HG03342 (cell line): ENCODE data around the gene NEB.
A peak's percentile ranks its signal among the peaks of the same experiment; 100 is the strongest.
"Not testable (repeated sequence)": the region's sequence is repeated elsewhere in the genome, so short reads cannot be mapped to it uniquely, and the experiment has no call there.

ENCODE experiments used
- ATAC-seq: cut with Tn5 transposase; IDR thresholded peaks from one replicate; pipeline ENCODE4 v1.9.1; 2021; ENCODE audit warnings: mild to moderate bottlenecking, moderate library complexity; ENCODE audit not compliant: unreplicated experiment

NEB gene

DNA sequence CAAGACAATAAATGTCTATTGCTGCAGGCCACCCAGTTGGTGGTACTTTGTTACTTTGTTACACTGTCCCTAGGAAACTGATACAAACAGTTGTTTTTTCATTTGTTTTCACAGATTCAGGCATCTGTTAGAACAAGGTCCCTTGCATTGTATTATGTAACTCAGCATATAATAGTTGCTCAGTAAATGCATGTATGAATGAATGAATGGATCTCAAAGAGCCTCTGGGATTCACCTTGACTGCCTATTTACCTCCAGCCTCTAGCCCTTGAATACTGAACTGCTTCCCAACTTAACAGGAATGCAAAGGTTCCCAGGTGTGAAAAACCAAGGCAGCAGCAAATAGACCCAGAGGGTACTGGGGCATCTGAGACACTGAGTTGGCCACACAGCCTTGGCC lies 27.4 kb upstream of the NEB start:
- ATAC-seq = no peak

DNA sequence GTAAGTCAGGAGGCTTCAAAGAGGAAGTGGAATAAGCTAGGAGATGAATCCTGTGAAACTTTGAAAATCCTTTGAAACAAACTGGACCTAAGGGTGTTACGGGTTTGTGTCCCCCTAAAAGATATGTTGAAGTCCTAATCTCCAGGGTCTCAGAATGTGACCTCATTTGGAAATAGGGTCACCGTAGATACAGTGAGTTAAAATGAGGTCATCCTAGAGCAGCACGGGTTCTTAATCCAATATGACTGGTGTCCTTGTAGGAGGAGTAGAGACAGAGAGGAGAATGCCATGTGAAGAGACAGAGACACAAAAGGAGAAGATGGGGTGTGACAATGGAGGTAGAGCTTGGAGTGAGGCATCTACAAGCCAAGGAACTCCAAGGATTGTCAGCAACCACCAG lies 26.9 kb upstream of the NEB start:
- no peak for ATAC-seq

DNA sequence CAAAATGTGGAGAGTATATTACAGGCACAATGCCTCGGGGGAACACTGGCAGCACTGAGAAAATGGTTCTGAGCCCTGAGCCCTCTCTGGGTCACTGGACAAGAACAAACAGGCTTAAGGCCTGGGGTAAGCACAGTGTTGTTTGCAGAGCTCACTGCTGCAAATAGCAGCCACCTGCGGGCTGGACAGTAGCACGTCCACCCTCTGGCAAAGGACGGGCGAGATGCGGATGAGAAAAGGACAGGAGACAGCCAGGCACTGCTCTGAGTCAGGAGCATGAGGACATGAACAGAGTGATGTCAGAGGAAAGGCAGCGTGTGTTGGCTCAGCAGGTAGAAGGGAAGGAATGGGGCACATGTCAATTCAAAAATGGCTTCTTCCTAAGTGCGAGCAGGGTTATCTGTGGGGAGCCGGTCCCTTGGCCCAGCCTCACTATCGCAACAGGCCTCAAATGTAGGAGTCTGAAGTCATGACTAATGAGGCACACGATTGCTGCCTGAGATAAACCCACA lies 25.9 kb upstream of the NEB start:
- no peak for ATAC-seq

DNA sequence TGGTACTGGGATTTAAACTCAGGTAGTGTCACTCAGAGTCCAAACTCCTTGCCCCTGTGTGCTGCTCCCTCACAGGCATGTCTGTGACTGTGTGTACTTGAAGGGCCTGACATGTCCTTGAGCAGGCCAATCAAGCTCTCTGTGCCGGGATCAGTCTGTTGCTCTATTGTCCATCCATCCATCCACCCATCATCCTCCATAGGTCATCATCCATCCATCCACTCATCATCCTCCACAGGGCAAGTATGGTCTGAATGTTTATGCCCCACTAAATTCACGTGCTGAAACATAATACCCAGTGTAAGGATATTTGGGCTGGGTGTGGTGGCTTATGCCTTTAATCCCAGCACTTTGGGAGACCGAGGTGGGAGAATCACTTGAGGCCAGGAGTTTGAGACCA lies 24.5 kb upstream of the NEB start:
- no peak for ATAC-seq

DNA sequence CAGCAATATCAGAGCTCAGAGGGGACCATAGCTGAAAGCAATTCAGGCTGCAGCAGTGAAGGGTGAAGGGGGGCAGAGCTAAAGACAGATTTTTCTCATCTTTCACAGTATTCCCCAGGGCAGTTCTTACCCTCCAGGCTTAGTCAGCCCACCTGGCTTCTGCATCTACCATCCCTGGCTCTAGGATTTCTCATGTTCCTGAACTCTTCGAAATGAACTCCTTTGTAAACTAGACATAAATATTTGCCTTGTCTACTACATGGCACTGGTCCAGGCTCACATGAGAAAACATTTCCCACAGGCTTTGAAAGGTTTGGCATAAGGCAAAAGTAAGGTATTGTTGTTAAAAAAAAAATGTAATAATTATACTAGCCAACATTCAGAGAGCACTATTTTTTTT lies 23.6 kb upstream of the NEB start:
- no peak for ATAC-seq

DNA sequence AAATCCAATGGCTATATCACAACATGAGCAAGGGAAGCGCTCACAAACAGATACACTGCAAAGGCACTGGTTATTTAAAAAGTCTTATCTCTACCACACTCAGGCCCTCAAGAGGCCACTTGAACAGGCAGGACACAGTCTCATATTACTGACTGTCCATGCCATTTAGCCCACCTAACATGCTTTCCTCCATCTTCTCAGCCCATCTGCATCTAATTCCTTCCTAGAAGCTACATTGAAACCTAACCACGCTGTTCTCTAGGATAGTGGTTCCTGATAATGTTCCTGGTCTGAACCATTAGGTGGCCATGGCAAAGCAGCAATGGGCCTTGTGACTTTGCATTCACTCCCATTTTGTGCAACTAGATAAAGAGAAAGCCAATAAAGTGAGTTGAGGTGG lies 22.5 kb upstream of the NEB start:
- no peak for ATAC-seq

DNA sequence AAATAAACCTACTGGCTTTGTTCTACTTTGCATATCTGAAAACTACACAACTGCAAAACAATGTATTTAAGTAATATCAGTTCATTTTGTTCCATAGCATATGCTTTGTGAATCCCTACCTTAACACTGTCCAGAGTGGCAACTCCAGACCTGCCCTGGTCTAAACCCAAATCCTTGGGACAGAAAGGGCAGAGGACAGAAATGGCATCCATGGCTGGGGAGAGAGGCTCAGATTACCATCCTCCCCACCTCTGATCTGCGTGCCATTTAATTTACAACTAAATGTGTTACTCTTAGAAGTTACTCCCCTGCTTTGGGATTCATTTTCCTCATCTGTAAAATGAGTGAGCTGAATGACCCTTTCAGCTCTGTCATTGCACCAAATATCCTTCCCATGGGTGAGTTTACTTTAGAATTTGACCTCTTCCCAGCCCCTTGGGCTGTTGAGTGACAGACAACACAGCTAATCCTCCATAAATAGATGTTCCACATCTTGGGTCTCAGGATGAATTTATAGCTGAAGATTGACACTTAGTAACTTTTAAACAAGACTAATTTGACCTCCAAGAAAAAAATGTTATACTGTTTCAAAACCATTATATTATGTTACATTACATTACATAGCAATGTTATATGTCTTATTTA lies 20.1 kb upstream of the NEB start:
- no peak for ATAC-seq

DNA sequence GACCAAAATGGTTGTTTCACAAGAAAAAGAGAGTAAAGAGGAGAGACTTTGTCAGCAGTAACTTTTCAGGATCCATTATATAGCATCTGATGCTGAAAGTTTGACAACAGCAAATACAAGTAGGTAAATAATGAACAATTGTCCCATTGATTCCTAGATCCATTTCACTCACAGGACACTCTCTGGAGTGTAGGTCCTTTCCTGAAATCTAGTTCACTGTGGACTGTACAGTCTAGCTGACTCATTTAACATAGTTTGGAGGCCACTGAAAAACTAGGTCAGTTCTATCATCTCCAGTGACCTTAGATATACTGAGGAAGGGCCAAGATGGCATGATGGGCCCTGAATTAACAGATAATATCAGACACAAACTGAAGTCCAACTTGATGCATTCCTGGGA lies 19.3 kb upstream of the NEB start:
- no peak for ATAC-seq

DNA sequence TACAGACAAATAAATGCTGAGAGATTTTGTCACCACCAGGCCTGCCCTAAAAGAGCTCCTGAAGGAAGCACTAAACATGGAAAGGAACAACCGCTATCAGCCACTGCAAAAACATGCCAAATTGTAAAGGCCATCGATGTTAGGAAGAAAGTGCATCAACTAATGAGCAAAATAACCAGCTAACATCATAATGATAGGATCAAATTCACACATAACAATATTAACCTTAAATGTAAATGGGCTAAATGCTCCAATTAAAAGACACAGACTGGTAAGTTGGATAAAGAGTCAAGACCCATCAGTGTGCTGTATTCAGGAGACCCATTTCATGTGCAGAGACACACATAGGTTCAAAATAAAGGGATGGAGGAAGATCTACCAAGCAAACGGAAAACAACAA lies 11.0 kb upstream of the NEB start:
- ATAC-seq = not testable (repeated sequence)

DNA sequence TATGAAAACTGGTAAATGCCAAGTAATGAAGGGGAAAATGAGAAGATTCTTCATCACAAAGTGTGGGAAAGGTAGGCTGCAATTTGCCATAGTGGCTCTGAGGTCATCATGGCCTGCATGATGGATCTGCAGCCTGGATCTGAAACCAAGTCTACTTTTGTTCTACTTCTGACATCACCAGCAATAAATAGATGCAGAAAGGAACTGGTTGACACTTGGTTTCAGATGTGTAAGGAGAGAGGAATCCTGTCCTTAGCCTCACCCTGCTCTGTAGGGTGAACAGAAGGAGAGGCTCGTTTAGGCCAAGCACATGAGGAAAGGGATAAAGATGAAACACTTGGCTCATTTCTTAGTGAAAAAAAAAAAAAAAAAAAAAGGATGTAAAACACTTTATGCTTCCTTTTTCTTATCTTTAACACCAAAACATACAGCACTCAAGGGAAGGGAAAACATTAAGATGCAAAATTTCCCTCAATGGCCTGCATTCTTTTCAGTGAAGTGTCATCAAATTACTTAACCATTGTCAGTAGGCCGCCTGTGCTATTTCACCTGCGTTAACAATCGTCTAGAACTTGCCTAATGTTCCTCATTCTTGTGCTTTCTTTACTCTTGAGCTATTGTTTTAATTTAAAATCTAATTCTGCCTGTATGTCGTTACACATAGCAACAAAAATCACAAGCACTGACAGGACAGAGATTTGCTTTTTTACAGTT lies 3.9 kb downstream of the NEB start:
- ATAC-seq = peak; percentile 75

DNA sequence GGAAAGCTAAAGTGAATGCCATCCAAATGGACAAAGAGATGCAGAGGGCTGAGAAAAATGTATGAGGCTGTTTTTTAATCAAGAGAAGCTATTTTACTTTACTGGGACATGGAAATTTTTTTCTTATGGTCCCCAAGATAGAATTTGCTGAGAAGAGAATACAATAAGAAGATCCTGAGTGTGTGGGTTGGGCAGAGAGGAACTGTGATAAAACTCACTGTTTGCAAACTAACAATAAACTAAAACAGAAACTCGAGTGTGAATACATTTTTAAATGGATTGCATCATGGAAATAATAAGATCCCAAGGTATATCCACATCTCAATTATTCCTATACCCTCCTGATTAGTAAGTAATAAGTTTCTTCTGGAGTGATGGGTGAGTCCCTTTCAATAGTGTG lies 4.4 kb downstream of the NEB start:
- ATAC-seq = no peak

DNA sequence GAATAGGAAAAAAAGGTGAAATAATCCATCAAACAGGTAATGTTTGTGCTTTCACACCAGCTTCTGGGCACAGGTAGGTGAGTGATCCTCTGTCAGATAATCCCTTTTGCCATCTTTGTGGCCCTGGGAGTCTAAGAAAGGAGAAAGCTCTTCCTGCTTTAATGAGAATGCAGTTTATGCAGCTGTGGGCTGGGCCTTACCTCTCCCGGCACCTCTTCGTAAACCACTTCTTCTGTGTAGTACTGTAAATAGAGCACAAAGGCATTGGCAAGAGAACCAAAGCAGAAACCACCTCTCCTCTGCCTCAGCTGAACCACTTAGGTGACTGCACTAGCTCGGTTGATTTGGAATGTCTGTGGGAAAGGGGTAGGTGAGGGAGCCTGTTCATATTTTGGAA lies 4.9 kb downstream of the NEB start:
- no peak for ATAC-seq

DNA sequence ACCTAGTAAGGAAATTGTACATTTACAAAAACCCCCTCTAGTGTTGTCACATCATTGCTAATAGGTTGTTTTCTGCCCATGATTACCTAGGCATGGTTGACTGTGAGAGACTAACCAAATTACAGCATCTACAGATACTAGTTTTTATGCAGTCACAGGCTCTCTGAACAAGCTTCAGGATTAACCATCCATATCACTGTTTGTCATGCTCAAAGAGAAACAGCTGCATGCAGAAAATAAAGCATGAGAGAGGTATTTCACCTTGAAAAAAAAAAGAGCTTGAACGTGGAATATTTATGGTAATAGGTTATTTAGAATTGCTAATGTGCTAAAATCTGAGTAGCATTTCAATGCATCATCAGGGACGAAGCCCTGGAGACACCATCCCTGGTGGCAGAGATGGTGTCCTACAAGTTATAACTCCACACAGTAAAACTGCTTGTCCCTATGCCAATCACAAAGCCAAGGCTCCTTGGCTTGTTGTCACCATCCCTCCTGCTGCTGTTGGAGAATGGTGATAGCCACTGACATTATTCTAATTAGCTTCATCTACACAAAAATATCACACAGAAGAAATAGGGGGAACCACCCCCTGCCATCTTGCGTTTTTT lies 5.4 kb downstream of the NEB start:
- ATAC-seq = peak; percentile 40

DNA sequence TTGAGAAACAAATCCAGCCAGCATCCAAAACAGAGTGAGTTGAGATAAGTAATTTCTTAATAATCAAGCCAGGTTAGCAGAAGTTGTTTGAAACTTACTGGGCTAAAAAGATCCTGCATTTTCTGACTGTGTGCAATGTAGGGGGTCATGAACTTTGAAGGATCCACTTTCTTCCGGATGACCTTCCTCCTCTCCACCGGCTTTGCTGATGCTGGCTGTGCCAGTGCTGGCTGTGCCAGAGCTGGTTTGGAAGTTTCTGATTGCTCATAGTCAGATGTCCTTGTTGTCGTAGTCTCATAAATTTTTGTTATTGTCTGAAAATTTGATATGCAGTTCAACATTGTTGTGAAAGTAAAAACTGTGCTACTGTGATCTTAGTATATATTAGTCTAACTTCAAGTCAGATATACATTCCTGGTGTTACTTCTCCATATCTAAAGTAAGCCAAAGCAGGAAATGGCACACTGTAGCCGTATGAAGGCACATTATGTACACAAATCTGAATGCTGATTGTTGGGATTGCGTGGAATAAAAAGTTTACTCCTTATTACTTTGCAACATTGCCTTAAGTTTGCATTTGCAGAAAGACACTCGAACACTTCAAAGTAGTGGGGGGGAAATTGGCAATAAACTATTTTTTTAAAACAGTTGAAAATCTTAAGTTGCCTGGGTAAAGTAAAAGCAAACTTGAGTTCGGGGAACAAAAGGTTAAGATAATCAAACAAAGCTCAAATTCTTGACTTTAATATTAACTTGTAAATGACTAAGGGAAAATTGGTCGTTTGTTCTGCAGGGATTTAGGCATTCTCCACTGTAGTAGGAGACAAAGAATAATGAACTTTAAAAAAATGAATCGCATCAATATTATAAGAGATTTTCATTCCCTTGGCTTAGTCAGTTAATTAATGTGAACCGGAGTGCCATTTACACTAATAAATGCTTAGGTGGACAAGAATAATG lies 6.4 kb downstream of the NEB start:
- no peak for ATAC-seq

DNA sequence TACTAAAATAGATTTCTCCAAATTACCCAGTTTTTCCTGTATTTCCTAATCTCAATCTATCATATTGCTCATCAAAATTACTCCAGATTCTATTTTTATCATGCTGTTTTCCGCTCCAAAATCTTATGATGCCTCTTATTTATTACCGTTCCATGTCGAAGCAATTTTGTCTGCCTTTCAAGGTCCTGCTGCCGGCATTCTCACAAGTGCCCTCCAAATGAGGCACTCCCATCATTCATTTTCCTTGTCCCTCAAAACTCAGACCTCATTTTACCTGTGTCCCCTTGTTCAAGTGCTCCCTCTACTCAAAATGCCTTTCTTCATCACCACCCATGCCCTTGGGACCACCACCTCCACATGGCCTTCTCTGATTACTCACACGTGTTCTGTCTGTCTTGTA lies 13.1 kb downstream of the NEB start:
- no peak for ATAC-seq

DNA sequence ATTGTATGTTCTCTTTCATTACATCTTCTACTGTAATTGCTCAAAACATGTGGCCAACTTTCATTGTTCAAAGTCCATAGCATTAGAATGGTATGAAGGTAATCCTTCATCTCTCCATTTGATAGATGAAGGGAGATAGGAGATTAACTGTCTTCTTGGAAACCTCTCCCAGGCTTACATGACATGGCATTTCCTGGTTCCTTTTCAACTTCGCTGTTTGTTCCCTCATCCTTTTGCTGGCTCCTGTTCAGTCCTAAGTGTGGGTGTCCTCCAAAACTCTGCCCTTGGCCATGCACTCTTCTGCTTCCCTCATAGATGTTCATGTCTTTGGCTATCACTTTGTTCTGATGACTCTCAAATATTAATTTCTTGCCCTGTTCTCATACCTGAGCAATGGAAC lies 13.8 kb downstream of the NEB start:
- ATAC-seq = no peak

DNA sequence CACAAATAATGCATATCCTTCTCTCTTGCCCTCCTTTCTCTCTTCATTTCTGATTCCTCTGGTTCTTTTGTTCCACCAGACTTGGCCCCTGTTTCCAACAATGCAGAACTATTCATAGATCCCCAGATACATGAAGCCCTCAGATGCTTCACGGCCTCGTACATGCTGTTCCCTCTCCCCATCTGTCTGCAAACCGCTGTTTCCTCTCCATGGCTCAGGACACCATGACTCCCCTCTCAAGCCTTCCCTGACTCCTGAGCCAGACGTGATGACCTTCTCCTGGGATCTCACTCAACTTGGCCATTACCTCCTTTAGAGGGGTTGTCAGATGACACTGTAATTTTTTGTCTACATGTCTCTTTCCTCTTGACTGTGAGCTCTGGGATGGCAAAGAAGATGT lies 15.5 kb downstream of the NEB start:
- ATAC-seq = no peak

DNA sequence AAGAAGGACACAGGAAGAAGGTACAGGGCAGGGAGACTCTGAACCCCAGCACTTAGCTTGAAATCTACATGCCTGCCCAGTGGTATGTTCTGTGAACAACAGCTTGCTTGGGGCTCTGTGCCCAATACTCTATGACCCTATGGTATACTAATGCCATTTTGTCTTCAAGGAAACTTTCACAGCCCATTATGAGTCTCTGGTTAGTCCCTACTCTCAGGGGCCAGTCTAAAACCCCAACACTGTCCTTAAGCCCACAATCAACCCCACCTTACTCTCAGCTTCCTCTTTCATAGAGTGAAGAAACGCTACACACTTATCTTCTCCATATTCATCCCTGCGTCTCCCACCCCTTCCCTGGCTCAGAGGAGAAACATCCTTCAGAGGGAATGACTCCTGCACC lies 16.0 kb downstream of the NEB start:
- no peak for ATAC-seq

DNA sequence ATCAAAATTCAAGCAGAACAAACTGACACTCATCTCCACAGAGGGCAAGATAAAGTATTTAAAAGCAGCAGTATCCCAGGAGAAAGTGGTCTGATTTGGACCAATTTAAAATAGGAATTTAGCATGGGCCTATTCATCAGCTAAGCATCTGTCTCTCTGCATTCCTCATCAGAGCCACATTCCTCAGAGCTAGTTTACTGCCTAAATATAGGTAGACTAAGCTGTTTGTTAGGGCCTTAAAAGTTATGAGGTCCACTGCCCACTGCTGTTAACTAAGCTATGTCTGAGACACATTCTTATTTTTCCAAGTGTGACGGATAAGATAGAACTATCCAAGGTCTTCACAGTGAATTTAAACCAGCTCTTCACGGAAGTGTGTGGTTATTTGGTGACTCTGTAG lies 17.6 kb downstream of the NEB start:
- ATAC-seq = no peak

DNA sequence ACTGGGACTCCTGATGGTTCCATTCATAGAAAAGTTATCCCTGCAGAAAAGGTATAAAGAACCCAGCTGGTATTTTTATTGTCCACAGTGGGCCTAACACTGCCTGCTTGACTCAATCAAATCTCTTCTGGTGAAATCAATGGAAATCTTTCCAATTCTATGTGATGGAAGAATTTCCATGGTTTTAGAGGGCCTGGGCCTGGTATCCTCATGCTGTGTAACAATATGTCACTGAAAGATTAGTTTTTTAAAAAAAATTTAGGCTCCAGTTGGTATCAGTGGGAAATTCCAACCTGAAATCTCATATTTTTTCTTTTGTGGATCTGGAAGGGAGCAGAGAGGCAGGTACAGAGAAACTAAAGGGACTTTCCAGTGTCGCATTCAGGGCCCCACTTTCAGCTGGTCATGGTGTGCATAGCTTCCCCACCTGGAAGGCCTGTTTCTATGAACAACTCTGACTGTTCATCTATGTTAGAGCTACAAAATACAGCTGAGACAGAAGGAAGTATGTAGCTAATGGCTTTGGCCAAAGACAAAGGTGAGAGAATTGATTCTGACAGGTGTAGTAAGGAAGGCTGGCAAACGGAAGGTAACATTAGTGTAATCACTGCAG lies 20.9 kb downstream of the NEB start:
- no peak for ATAC-seq

DNA sequence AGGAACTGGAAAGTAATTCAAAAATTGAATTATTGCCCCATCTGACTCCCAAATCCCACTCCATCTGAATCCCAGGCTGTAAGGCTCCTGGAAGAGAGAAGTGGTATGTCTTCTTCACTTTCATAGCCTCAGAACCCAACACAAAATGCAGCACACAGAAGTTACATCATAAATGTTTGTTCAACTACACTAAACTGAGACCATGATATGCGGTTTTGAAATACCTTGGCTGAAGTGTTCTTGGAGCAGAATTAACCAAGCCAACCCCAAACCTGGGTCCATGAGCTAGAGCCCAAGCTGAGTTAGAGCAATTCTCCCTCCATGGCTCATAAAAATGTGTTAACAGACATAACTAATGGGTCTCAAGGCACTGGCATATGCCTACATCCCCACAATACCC lies 23.3 kb downstream of the NEB start:
- ATAC-seq = no peak
